GM19043 (cell line): Measurements from ENCODE around the gene TADA3.

ENCODE experiments used
- ATAC-seq: cut with Tn5 transposase; IDR thresholded peaks from one replicate; pipeline ENCODE4 v1.9.1; 2021; ENCODE audit warnings: low read depth; ENCODE audit not compliant: unreplicated experiment

TADA3 gene

GRCh38 chr3:9792405-9793160 is at the start of gene TADA3, which contains the start of gene ARPC4:
TSS of gene TADA3 (minus strand) at chr3:9792473. CDS start at chr3:9791466, 1,007 bp downstream.
TSS of gene ARPC4 (plus strand) at chr3:9793082. CDS start at chr3:9793122, 40 bp downstream.
- peak; percentile 74 for ATAC-seq

- no peak for ATAC-seq
These were observed 48.7 kb upstream of the TADA3 start for GRCh38 chr3:9841015-9841414.

GRCh38 chr3:9838856-9839255 is 46.6 kb upstream of the TADA3 start:
- ATAC-seq = no peak

- no peak for ATAC-seq
These were observed 45.7 kb upstream of the TADA3 start for GRCh38 chr3:9837701-9838582.

GRCh38 chr3:9834520-9835380 is 42.5 kb upstream of the TADA3 start:
- no peak for ATAC-seq

- no peak for ATAC-seq
These were observed 40.8 kb upstream of the TADA3 start for GRCh38 chr3:9833078-9833477.

- ATAC-seq = no peak
These were observed 39.0 kb upstream of the TADA3 start for GRCh38 chr3:9831253-9831652.

- no peak for ATAC-seq
These were observed 36.8 kb upstream of the TADA3 start for GRCh38 chr3:9828801-9829755.

GRCh38 chr3:9826815-9827573 is 34.7 kb upstream of the TADA3 start:
- no peak for ATAC-seq

- no peak for ATAC-seq
These were observed 33.3 kb upstream of the TADA3 start for GRCh38 chr3:9825451-9826040.

- ATAC-seq = no peak
These were observed 28.7 kb upstream of the TADA3 start for GRCh38 chr3:9820946-9821345.

- ATAC-seq = no peak
These were observed 28.3 kb upstream of the TADA3 start for GRCh38 chr3:9820543-9820942.

- no peak for ATAC-seq
These were observed 26.5 kb upstream of the TADA3 start for GRCh38 chr3:9818666-9819335.

GRCh38 chr3:9817436-9817835 is 25.2 kb upstream of the TADA3 start:
- no peak for ATAC-seq

- no peak for ATAC-seq
These were observed 23.7 kb upstream of the TADA3 start for GRCh38 chr3:9815986-9816385.

GRCh38 chr3:9812870-9813483 is 20.7 kb upstream of the TADA3 start:
- ATAC-seq = no peak

- no peak for ATAC-seq
These were observed 18.6 kb upstream of the TADA3 start for GRCh38 chr3:9810846-9811245.

GRCh38 chr3:9810433-9810770 is 18.1 kb upstream of the TADA3 start:
- no peak for ATAC-seq
